ENCODE data around the gene USP22. TPM values are rescaled to one million over a fixed set of nuclear protein-coding genes. Genes with fewer than 3 reads are reported as not detected.

USP22 gene
- total and polyA plus RNA-seq, 2 donors (not counting 3 experiments of a cell fraction or from before 2014, with no cell fraction given): 204 to 260 TPM

DNA sequence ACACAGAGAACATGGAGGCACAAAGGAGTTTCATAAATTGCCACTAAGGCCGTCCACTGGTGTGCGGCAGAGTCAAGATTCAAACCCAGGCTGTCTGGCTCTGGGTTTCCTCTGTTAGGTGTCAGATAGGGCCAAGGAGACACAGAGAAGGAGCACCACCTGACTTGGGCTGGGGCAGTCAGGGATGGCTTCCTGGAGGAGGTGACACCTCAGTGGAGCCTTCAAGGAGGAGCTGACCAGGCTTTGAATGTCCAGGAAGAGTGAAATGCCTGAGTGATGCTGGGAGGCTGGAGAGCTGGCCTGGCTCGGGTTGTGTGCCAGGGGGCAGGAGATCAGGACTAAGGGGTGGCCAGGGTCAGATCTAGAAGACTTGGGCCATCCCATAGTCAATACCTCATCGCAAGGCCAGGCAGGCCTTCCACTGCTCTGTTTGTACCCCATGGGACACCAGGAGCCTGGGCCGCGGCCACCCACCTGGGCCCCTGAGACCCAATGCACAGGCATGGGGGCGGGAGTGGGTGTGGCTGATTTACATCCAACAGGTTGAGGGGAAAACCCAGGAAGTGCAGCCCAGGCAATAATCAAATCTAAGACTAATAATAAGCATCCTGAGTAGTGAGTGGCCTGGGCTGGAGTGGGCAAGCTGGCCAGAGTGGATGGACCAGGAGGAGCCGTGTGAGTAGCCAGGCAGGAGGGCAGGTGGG, 73.7 kb downstream of the USP22 start:
- H3K4me3 ChIP-seq (replicated peaks in 1 of 3; ENCODE audit: insufficient read depth in 1 of 3, low read depth in 1 of 3, low read length in 3 of 3): no peak overlapping the region
- no peak overlapping the region for H3K9ac ChIP-seq (replicated peaks; ENCODE audit: extremely low read depth, insufficient read depth, low read length)
- intact Hi-C loops (cut with micrococcal nuclease) (no loop called here), dilution Hi-C loops (cut with MboI; ENCODE audit: extremely low pct_ligation_motif_present, low sequenced_read_pairs) (no loop called here)
- no peaks in the 10 kb centered on the region for H4K20me1 ChIP-seq (replicated peaks; ENCODE audit: control insufficient read depth, extremely low read depth, insufficient read depth, low read length)
- no peaks in the 10 kb centered on the region for H3K4me1 ChIP-seq (ENCODE audit: control insufficient read depth, extremely low read depth, insufficient read depth, low read length)
- no peaks in the 10 kb centered on the region for H3K27me3 ChIP-seq (ENCODE audit: control insufficient read depth in 2 of 2, insufficient read depth in 2 of 2, low read length in 2 of 2)
- H3K4me2 ChIP-seq (ENCODE audit: insufficient read depth, low read length): no peak overlapping the region
- H3K9me1 ChIP-seq (replicated peaks; ENCODE audit: control insufficient read depth, extremely low read depth, insufficient read depth, low read length): no peaks in the 10 kb centered on the region
- DNase-seq (ENCODE audit: low read depth, low spot score) (no peak), FAIRE-seq (no peak)
- no peaks in the 10 kb centered on the region for H3K79me2 ChIP-seq (ENCODE audit: control insufficient read depth, insufficient read depth, low read length)
- H3K9me3 ChIP-seq (replicated peaks; ENCODE audit: control insufficient read depth, insufficient read depth, low read length): no peaks in the 10 kb centered on the region
- no peaks in the 10 kb centered on the region for H3K36me3 ChIP-seq (ENCODE audit: control insufficient read depth in 2 of 2, extremely low read depth in 1 of 2, insufficient read depth in 2 of 2, low read length in 2 of 2)
- H2AFZ ChIP-seq (ENCODE audit: low read depth, low read length): no peak overlapping the region
- TF ChIP-seq JUN (IDR thresholded peaks at IDR 0.05; ENCODE audit: borderline replicate concordance, insufficient read depth, insufficient read length, low read depth) (no peak), POLR2AphosphoS5 (IDR thresholded peaks at IDR 0.05; ENCODE audit: insufficient read depth, low read depth, low read length) (no peak)
- TF ChIP-seq, protein P1, sequence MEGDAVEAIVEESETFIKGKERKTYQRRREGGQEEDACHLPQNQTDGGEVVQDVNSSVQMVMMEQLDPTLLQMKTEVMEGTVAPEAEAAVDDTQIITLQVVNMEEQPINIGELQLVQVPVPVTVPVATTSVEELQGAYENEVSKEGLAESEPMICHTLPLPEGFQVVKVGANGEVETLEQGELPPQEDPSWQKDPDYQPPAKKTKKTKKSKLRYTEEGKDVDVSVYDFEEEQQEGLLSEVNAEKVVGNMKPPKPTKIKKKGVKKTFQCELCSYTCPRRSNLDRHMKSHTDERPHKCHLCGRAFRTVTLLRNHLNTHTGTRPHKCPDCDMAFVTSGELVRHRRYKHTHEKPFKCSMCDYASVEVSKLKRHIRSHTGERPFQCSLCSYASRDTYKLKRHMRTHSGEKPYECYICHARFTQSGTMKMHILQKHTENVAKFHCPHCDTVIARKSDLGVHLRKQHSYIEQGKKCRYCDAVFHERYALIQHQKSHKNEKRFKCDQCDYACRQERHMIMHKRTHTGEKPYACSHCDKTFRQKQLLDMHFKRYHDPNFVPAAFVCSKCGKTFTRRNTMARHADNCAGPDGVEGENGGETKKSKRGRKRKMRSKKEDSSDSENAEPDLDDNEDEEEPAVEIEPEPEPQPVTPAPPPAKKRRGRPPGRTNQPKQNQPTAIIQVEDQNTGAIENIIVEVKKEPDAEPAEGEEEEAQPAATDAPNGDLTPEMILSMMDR (IDR thresholded peaks at IDR 0.05; ENCODE audit: extremely low read depth in 1 of 2, insufficient read depth in 1 of 2, low read depth in 1 of 2, low read length in 2 of 2): no peak
- BruUV-seq (replicated peaks): no TSS peak
- ChIA-PET POLR2A (no interaction called here), CTCF (no interaction called here)
- H3K27ac ChIP-seq (ENCODE audit: insufficient read depth, low read depth, low read length): no peak overlapping the region

GRCh38 chr17:20967776-20968175, 75.0 kb downstream of the USP22 start:
- H3K9me3 ChIP-seq (replicated peaks; ENCODE audit: control insufficient read depth, insufficient read depth, low read length): no peaks in the 10 kb centered on the region
- no peaks in the 10 kb centered on the region for H3K36me3 ChIP-seq (ENCODE audit: control insufficient read depth in 2 of 2, extremely low read depth in 1 of 2, insufficient read depth in 2 of 2, low read length in 2 of 2)
- intact Hi-C loops (cut with micrococcal nuclease): no loop called here
- H4K20me1 ChIP-seq (replicated peaks; ENCODE audit: control insufficient read depth, extremely low read depth, insufficient read depth, low read length): no peaks in the 10 kb centered on the region
- no peak for FAIRE-seq
- no peaks in the 10 kb centered on the region for H3K79me2 ChIP-seq (ENCODE audit: control insufficient read depth, insufficient read depth, low read length)
- no peak overlapping the region for H3K9ac ChIP-seq (replicated peaks; ENCODE audit: extremely low read depth, insufficient read depth, low read length)
- POLR2A ChIA-PET: no interaction called here
- H3K4me1 ChIP-seq (ENCODE audit: control insufficient read depth, extremely low read depth, insufficient read depth, low read length): no peaks in the 10 kb centered on the region
- DNase-seq (ENCODE audit: low read depth, low spot score): no peak
- no TSS peak for BruUV-seq (replicated peaks)
- CTCF ChIA-PET: interaction anchor here (1.2 kb wide), 1 partner anchor 25 kb away, joined by 3 read pairs; no protein-coding TSS in a partner anchor
- TF ChIP-seq POLR2AphosphoS5 (IDR thresholded peaks at IDR 0.05; ENCODE audit: insufficient read depth, low read depth, low read length) (no peak), GATA2 (IDR thresholded peaks at IDR 0.05; ENCODE audit: insufficient read depth, insufficient read length, low read depth, low read length) (no peak), POLR2A (IDR thresholded peaks at IDR 0.05; ENCODE audit: low read depth, low read length) (no peak), EZH2 (IDR thresholded peaks at IDR 0.05; ENCODE audit: borderline replicate concordance, low read depth, low read length, severe bottlenecking) (no peak), JUN (IDR thresholded peaks at IDR 0.05; ENCODE audit: borderline replicate concordance, insufficient read depth, insufficient read length, low read depth) (no peak), MYC (IDR thresholded peaks at IDR 0.05; ENCODE audit: low read depth, low read length) (no peak), FOS (IDR thresholded peaks at IDR 0.05; ENCODE audit: borderline replicate concordance, insufficient read depth, low read length) (no peak)
- TF ChIP-seq, protein P1 (IDR thresholded peaks at IDR 0.05; ENCODE audit: extremely low read depth in 1 of 2, insufficient read depth in 1 of 2, low read depth in 1 of 2, low read length in 2 of 2): no peak
- TF ChIP-seq, protein P2, sequence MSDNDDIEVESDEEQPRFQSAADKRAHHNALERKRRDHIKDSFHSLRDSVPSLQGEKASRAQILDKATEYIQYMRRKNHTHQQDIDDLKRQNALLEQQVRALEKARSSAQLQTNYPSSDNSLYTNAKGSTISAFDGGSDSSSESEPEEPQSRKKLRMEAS (IDR thresholded peaks at IDR 0.05; ENCODE audit: insufficient read depth, insufficient read length): no peak
- no peak overlapping the region for H3K4me2 ChIP-seq (ENCODE audit: insufficient read depth, low read length)
- dilution Hi-C loops (cut with MboI; ENCODE audit: extremely low pct_ligation_motif_present, low sequenced_read_pairs): no loop called here
- H3K4me3 ChIP-seq (replicated peaks in 1 of 3; ENCODE audit: insufficient read depth in 1 of 3, low read depth in 1 of 3, low read length in 3 of 3): no peak overlapping the region
- H3K9me1 ChIP-seq (replicated peaks; ENCODE audit: control insufficient read depth, extremely low read depth, insufficient read depth, low read length): no peaks in the 10 kb centered on the region
- H3K27ac ChIP-seq (ENCODE audit: insufficient read depth, low read depth, low read length): no peak overlapping the region
- no peaks in the 10 kb centered on the region for H3K27me3 ChIP-seq (ENCODE audit: control insufficient read depth in 2 of 2, insufficient read depth in 2 of 2, low read length in 2 of 2)
- H2AFZ ChIP-seq (ENCODE audit: low read depth, low read length): no peak overlapping the region
